Activated CD4-positive, CD25-positive, alpha-beta regulatory T cell treated with anti-CD3 and anti-CD28 coated beads, Interleukin-2, amount 50 U/mL, for 24 hours (primary cell): ENCODE results near the gene ZNHIT3.
"Not testable (repeated sequence)": the region's sequence is repeated elsewhere in the genome, so short reads cannot be mapped to it uniquely, and the experiment has no call there.

ENCODE experiments used
- ATAC-seq, 2 donors: fragments of 150-1000 bp; cut with Tn5 transposase; one replicate each; pipeline ENCODE4 v1.10.0; 2021; ENCODE audit warnings: mild to moderate bottlenecking in 1 of 2, moderate library complexity in 1 of 2

The ZNHIT3 gene

DNA sequence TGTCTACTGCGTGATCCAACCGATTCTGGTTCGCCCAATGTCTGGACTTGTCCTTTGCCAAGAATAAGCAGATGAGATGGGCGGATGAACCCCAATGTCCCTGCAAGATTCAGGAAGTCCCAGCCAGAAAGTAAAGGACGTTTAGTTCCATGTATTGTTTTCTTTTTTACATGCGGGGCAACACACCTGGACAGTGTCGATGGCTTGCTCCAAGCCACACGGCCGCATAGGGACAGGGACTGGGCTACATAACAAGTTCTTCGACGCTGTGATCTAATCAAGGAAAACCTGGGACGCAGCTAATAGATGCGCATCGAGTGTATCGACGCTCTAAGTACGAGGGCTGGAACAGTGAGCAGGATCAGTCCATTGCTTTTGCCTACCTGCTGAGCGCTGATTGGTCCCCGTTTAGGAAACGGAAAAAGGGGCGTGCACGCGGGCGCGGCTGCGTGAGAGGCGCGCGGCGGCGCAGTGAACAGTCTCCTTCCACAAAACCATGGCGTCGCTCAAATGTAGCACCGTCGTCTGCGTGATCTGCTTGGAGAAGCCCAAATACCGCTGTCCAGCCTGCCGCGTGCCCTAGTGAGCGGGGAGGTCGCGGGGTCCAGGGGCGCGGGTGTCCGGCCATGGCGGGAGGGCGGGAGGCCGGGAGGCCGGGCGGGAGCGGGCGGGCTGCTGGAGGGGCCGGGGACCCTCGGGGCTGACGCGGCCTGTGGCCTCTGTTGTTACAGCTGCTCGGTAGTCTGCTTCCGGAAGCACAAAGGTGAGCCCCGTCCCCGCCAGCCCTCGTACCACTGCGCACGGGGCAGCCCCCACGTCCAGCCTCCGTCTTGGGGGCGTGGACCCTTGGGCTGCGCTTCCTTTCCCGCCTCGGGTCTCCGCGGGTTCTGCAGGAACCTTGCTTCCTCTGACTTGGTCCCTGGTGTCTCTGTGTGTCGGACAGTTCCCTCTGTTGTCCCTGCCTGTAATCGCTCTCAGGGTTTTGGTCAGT lies at the start of gene ZNHIT3:
Gene ZNHIT3 (plus strand): TSS at position 478 of the 991 bp plus-strand sequence. CDS start 19 bp downstream, at position 497.
- peak; percentile 95 to 96 for ATAC-seq

DNA sequence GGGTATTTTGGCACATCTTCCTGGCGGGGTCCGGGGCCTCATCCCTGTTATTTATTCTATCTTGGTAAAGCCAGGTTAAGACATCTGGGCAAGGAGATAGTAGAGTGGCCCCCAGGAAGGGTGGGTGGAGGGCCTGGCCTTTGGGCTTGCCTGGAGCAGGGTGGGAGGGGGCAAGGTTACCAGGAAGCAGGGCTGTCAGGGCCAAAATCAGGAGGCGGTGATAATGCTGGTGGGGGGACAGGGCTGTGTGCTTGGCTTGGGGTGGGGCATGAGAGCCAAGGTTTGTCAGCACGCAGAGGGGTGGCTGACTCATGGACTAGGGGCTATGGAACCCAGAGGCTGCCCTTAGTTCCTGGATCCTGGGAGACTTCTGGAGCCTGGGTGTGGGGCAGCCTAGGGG lies 44.7 kb upstream of the ZNHIT3 start:
- ATAC-seq = not testable (repeated sequence)

DNA sequence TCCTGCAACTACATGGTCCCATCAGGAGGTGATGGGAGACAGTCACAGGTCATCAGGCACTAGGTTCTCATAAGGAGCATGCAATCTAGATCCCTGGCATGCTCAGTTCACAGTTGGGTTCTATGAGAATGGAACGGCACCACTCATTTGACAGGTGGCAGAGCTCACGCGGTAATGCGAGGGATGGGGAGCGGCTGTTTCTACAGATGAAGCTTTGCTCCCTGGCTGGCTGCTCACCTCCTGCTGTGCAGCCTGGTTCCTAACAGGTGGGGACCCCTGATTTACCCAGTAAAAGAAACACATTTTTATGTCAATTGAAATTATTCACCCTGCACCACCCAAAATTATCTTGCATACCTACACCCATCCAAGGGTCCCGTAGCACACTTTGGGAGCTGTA lies 42.7 kb upstream of the ZNHIT3 start:
- no peak for ATAC-seq

DNA sequence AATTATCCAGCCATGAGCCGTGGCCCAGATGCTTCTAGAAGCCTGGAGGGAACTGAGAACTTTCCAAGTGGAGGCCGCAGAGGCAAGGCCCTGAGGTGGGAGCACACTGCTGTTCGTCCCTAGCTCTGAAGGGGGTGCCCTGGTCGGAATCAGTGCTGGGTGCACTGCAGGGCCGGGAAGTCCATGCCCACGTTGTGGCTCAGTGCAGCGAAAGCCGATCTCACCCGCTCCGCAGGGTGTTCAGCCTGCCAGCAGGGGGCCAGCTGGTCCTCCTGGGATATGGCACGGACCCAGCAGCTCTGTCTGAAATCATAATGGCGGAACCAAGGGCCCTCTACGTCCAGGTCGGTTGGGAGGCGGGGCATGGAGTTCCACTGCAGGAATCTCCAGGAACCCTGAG lies 36.5 kb upstream of the ZNHIT3 start:
- not testable (repeated sequence) for ATAC-seq

DNA sequence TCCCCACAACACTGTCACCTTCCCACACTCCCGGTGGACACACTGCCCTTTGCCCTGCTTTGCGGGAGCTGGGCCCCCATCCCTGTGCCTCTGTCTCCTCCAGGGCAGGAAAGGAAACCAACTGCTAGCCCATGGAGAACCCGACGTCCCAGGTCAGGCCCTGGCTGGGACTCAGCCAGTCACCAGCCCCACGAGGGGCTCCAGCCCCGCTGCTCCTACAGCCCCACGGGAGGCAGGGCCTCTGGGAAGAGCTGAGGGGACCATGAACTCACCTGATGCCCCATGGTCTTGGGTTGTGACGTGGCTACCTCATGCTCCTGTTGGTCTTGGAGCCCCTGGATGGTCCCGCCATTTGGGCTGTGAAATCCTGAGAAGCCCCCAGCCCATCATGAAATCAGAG lies 33.6 kb upstream of the ZNHIT3 start:
- not testable (repeated sequence) for ATAC-seq

DNA sequence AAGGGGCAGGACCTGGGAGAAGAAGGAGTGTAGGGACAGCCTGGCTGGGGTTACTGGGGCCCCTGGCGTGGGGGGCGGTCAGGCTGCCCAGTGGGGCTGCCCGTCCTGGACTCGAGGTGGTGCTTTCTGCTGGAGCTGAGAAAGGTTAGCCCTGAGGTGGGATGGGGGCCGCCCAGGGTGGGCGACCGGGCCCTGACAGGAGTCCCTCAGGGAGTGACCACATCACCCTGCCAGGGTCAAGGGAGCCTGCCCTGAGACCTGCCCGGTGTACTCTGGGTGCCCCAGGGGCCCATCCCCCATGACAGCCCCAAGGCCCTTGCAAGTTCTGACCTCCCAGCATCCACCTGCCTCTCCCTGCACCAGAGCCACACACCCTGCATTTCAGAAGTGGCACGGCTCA lies 28.8 kb upstream of the ZNHIT3 start:
- ATAC-seq = not testable (repeated sequence)

DNA sequence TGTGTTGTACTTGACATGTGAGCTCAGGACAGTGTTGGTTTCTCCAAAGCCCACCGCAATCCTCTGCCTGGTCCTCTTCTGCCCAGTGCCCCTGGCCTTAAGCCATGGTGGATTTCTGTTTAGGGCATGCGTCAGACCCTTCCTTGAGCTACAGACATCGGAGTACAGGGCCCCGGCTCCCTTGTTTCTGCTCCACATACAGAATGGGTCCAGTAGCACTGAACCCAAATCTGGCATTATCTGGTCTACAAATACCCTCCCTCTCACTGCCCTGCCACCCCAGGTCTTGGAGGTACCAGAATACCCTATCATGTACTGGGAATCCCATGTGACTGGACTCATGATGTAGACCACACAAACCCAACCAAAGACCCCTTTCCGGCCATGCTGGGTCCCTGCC lies 27.4 kb upstream of the ZNHIT3 start:
- no peak for ATAC-seq

DNA sequence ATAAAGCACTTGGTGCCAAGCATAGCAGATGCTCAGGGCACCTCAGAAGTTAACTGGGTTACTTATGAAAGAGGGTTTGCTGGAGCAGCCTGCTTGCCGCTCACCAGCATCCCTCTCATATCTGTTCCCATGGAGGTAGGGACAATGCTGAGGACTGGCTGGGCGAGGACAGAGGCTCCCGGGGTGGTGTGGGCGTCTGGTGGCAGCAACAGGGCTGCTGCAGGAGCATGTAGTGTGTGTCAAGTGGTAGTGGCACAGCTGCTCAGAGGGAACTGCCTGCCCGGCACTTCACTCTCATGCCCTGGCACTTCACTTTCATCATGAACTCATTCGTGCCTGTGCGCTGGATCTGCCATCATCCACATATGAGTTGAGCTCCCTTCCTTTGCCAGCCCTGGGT lies 26.9 kb upstream of the ZNHIT3 start:
- ATAC-seq = no peak

DNA sequence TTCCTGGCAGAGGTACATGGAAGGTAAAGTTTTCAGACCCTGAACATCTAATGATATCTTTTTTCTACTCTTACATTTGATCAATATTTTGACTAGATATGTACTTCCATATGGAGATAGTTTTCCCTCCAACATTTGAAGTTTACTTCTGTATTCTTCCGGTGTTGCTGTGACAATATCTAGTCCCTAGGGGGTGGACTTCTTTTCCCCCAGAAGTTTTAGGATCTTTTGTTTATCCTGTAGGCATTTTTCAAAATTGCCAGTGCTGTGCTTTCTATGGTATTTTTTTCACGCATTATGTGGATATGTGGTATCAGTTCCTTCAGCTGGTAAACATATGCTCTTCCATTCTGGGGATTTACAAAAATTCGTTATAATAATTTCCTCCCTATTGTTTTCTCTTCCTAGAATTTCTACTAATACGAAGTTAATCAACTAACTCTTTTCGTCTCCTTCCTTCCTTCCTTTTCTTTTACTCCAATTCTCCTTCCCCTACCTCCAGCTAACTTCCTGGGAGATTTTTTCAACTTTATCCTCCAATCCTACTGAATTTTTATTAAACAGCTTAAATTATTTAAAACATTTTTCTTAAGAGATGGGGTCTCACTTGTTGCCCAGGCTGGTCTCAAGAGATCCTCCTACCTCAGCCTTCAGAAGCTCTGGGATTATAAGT lies 26.1 kb upstream of the ZNHIT3 start:
- no peak for ATAC-seq

DNA sequence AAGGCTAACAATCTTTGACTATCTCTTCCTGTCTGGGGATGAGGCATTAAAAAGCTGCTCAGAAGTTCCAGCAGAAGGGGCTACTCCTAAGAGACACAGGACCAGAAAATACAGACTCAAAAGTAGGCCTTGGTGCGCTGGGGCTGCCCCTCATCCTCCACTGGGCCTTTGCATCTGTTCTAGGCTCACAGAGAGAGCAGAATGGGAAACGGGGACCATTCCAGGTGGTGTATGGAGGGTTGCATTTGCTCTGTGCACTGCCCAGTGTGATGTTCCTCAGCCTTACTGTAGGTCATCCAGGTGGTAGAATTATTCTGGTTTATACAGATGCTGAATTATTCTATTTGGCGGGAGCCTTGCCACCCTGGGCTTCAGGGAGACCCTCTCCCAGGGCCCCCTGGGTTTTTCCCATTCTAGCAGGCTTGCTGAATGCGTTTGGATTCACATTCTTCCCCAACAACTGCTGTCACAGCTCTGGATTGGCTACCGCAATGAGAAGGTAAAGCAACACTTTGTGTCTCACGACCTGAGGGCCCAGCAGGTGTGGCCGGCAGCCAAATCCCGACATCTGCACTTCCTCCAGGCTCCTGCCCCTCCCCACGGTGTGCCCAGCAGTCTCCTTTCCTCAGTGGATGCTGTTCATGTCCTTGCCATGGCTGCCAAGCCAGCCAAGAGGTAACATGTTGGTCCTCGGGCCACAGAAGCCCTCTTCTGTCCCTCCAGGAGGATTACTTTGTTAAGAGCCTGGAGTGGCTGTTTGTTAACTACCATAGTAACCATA lies 25.0 kb upstream of the ZNHIT3 start:
- ATAC-seq = no peak

DNA sequence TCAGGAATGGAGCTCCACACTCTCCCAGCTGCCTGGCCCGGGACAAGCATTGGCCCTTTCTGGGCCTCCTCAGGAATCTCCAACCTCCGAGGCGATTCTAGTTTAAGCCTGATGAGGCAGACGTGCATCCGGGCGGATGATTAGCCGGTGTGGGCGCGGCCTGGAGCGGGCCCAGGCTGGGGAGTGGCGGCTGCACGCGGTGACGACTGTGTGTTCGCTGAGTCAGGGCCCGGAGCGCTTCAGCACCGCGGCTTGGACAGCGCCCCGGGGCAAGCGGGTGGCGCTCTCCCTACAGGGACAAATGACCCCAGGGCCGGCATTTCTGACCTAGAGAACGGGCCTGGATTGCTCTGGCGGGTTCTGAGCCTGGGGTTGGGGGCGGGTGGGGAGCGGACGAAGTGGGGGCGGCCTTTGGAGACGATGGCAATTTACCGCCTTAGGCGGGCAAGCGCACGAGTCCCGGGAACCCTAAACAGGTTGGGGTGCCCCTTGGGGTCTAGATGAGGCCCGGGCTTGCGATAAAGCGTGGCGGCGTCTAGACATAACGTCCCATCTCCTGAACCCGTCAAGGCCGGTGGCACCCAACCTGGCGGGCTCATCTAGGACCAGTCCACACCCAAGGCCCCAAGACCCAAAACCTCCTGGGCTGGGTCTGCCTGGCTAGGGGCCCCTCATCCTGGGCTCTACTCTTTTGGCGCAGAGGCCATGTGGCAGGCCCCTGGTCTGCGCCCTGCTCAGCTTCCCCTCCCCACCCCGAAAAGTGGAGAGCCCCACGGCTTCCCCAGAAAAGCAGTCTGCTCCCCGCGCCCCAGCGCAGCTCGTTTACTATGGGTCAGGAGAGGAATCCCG lies 22.3 kb upstream of the ZNHIT3 start:
- ATAC-seq = peak; percentile 85 to 86

DNA sequence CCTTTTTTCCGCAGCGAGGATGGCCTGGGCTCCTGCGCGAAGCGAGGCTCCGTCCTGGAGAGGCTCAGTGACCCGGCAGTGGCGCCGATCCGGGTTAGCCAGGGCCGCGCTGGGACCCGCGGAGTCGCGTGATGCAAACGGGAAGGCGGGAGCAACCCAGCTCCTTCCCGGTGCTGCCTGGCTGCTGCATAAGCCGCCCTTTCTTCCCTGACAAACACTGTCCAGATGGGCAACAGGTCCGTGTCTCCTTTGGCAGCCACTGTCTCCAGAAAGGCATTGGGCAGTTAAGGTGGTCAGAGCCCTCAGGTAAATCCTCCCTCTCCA lies 21.8 kb upstream of the ZNHIT3 start:
- no peak for ATAC-seq

DNA sequence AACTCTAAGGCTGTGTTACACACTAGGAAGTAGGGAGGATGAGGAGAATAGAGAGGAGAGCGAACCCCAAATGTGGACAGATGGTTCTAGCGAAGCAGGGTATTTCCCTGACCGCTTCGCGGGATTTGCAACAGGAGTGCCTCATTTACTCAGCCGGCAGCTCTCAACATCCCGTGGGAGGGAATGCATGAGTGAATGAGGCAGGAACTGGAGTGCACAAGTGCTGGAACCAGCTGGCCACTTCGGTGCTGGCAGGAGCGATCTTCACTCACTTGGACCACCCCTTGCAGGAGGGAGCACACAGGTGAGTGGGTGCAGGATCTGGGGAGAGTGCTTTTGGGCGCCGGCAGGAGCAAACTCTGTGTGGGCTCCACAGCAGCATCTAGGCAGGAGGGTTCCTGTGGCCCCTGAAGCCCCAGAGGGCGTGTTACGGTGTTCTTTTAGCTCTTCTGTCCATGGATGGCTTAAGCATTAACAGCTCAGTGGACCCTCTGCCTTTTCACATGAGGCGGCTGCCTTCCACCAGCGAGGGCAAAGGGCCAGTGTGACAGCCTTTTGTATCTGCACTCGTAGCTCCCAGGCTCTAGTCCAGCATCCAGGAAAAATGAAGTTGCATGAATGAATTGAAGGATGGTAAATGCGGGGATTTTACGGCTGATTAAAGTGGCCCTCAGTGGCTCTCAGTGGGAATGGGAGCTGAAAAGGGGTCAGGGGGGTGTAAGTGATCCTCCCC lies 17.4 kb upstream of the ZNHIT3 start:
- no peak for ATAC-seq

DNA sequence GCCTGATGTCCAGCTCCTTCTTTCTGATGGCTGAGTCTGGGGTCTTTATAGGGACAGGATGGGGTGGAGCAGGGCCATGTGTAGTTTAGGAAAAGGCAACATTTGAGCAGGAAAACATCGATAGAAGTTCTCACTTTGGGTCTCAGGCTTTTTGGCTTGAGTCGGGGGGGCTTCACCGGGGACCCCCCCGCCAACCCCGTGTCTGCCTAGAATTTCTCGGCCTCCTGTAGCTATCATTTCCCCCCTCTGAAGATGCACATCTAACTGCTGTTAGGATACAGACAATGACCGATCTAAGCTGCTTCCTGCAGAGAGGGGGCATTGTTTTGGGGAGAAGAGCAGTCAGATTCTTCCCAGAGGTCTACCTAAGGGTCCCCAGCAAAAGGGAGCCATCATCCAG lies 16.7 kb upstream of the ZNHIT3 start:
- no peak for ATAC-seq

DNA sequence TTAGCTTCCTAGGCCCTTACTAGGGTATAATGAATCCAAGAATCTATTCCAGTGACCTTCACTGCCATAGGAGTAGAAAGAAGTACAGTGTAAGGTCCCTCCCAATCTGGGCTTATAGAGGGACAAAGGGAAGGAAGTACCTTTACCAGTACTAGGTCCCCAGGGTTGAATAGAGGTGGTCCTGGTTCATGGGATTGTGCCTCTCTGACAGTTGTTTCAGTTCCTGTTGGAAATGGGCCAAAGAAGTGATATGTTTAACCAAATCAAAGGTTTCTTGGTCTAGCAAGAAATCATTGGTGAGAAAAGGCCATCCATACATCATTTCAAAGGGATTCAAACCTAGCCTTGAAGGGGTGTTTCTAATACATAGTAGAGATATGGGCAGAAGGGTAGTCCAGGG lies 16.0 kb upstream of the ZNHIT3 start:
- no peak for ATAC-seq

DNA sequence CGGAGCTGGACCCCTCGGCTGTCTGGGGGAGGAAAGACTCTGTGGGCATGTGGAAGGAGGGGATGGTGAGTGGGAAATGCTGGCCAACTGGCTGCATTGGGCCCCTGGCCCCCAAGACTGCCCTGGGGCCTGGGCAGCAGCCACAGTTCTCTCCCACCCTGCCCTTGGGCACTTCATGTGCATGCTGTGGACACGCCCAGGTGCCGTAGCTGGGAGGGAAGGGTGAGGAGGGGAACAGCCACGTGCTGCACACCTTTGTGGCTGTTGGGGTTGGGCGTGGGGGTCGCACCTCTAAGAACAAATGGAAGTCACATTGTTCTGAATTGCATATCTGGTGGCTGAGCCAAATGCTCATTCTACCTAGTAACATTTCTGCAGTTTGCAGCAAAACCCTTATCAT lies 11.9 kb upstream of the ZNHIT3 start:
- no peak for ATAC-seq

DNA sequence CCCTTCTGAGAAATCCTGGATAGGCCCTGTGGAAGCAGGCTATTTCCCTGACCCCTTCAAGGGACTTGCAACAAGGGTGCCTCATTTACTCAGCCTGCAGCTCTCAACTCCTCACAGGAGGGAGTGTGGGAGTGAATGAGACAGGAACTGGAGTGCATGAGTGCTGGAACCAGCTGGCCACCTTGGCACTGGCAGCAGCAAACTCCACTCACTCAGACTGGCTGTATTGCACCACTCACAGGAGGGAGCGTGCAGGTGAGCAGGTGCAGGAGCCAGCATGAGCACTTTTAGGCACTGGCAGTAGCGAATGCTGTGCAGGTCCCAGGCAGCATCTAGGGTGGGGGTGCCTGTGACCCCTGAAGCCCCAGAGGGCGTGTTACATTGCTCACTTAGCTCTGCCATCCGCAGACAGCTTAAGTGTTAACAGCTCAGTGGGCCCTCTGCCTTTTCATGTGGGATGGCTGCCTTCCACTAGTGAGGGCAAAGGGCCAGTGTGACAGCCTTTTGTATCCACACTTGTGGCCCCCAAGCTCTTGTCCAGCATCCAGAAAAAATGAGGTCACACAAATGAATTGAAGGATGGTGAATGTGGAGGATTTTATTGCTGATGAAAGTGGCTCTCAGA lies 11.0 kb upstream of the ZNHIT3 start:
- ATAC-seq = no peak

DNA sequence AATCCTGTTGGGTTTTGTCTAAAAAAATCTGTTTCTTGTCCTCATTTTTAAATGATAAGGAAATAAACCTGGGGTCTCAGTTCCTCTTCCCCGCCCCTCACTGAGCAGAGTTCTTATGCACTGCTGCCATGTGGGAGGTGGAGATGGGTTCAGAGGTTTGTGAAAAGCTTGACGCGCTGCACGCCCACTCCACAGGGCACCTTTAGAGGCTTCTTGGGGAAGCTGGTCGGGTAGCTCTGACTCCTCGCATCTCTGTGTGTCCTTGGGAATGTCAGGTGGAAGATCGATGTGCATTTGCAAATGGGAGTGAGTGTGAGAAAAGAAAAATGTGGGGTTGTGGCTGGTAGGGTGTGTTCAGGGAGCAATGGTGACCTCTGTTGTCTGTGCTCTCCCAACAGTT lies 4.7 kb upstream of the ZNHIT3 start:
- no peak for ATAC-seq

DNA sequence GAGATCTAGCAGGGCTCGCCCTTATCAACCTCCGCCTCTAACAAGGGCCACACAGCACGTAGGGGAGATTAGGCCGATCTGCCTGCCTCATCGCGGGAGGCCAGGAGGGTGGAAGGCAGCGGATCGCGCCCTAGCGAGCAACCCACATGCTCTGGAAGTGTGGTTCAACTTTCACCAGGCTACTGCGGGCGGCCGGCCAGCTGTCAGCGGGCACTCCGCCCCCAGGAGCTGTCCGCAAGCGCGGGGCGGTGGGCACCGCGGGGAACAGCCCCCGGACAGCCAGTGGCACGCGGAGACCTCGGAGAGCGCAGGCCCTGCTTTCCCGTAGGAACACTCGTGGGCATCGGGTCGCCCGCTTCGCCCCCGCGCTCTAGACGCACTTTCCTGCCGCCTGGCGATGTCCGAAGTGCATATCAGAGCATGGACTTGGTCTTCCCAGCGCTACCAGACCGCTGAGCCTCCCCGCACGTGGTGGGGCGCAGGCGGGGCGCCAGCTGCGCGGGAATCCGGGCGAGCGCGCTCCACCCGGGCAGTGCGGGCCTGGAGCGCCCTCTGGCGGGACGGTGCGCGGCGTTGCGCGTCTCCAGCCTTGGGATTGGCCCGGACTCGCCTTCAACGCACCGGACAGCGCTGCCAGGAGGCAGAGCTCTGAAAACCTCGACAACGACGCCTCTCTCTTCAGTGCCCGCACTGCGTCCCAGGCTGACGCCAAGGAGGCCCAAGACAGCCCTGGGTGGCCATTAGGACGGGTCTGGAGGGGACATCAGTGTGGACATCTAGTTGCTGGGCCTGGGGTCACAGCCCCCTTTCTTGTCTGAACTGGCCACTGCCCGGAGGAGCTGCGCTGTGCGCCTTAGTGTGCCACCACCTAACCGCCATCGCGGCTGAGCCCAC lies 3.6 kb upstream of the ZNHIT3 start:
- ATAC-seq = peak; percentile 67 to 69

DNA sequence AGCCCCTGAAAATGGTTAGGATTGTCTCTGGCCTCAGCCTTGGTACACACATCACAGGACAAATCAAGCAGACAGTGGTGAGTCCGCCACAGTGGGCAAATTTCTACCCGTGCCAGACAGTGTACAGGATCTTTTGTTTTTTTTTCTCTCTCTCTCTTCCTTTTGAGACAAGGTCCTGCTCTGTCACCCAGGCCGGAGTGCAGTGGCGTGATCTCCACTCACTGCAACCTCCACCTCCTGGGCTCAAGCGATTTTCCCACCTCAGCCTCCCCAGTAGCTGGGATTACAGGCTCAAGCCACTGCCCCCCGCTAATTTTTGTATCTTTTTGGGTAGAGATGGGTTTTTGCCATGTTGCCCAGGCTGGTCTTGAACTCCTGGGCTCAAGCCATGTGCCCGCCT lies 2.5 kb upstream of the ZNHIT3 start:
- not testable (repeated sequence) for ATAC-seq
